Measurements from ENCODE around the gene TYK2.

TYK2 gene

DNA sequence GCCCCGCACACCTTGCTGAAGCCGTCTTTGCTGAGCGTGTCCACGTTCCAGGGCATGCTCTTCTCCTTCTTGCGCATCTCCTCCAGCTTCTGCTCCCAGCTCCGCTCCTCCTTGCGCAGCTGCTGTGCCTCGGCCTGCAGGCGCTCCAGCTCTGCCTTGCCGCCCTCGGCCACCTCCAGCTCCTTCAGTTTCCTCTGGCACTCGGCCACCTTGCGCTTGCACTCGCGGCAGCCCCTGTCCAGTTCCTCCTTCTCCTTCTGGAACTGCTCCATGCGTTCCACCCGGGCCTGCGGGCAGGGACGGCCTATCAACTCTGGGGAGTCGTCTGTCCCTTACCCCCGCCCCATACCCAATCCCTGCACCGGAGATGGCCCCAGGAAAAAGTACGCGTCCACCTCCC lies 15.5 kb upstream of the TYK2 start:
- H3K4me3 ChIP-seq = no peak overlapping the region
- DNase-seq (ENCODE audit: low spot score) = no peak

GRCh38 chr19:10395436-10395835 lies 15.1 kb upstream of the TYK2 start:
- H3K4me3 ChIP-seq = no peak overlapping the region
- no peak for TF ChIP-seq CTCF (IDR thresholded peaks at IDR 0.05)
- no peak overlapping the region for H3K27ac ChIP-seq
- no peak for DNase-seq (ENCODE audit: low spot score)

More for the DNA sequence above, 15.5 kb upstream of the TYK2 start:
- no peak overlapping the region for H3K27ac ChIP-seq
- no peak for TF ChIP-seq CTCF (IDR thresholded peaks at IDR 0.05)

- Histone ChIP-seq H3K4me3 (no peak overlapping the region), H3K27ac (no peak overlapping the region)
- no peak for DNase-seq (ENCODE audit: low spot score)
- no peak for TF ChIP-seq CTCF (IDR thresholded peaks at IDR 0.05)
These were observed 14.6 kb upstream of the TYK2 start for GRCh38 chr19:10395003-10395402.

- no peak overlapping the region for H3K4me3 ChIP-seq
These were observed 12.8 kb upstream of the TYK2 start for GRCh38 chr19:10393137-10393536.

DNA sequence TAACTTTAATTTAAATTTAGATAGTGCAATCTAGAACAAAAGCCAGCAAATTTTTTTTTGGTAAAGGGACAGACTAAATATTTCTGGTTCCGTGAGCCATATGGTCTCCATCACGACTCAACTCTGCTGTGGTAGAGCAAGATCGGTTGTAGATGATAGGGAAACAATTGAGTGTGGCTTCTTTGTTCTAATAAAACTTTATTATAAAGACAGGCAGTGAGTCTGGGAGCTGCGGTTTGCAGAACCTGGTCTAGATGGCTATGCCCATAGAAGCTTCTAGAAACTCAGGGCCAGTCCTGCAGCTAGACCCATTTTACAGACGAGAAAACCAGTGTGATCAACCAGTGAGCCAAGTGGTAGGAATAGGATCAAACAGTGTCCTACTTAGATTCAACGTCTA lies 11.7 kb upstream of the TYK2 start:
- Histone ChIP-seq H3K27ac (no peak overlapping the region), H3K4me3 (no peak overlapping the region)
- TF ChIP-seq CTCF (IDR thresholded peaks at IDR 0.05) = no peak
- DNase-seq (ENCODE audit: low spot score) = no peak

More at GRCh38 chr19:10393137-10393536, 12.8 kb upstream of the TYK2 start:
- no peak for DNase-seq (ENCODE audit: low spot score)
- no peak for TF ChIP-seq CTCF (IDR thresholded peaks at IDR 0.05)
- H3K27ac ChIP-seq = no peak overlapping the region

DNA sequence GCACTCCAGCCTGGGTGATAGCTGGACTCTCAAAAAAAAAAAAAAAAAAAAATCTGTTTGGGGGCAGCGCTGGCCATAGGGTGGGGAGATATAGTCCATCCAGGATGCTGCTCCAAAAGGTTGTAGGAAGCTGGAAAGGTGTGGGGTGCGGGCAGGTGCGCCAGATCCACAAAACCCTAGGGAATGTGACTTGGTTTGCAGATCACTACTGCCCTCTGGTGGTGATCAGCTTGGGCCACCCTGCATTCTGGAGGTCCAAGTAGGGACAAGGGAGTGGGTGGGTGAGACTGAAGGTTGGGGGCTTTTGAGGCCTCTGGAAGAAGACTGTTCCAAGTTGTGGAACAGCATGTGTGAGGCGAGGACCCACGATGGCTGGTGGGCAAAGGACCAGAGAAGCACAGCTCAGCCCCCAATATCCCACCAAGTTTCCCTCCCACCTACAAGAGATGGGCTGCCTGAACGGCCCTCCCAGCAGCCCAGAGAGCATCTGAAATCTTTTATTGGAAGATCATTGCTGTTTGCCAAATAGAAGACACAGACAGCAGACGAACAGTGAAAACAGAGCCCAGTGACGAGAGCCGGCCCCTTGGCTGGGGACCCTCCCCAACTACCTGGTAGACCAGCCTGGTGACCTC lies 10.4 kb upstream of the TYK2 start:
- Histone ChIP-seq H3K4me3 (no peak overlapping the region), H3K27ac (no peak overlapping the region)
- peak; percentile 65 for TF ChIP-seq CTCF (IDR thresholded peaks at IDR 0.05)
- no peak for DNase-seq (ENCODE audit: low spot score)

- TF ChIP-seq CTCF (IDR thresholded peaks at IDR 0.05) = no peak
- Histone ChIP-seq H3K27ac (no peak overlapping the region), H3K4me3 (no peak overlapping the region)
- no peak for DNase-seq (ENCODE audit: low spot score)
These were observed 9.5 kb upstream of the TYK2 start for GRCh38 chr19:10389863-10390262.

All from coronary artery (tissue), 2 donors.